IMR-90 (cell line): ENCODE results near the gene HS6ST2. TPM values are rescaled to one million over a fixed set of nuclear protein-coding genes. Genes with fewer than 3 reads are reported as not detected.

Experiments
- ATAC-seq: fragments of 200-7000 bp; cut with Tn5 transposase; 2 replicates; pipeline ENCODE4 v1.9.1; 2020; ENCODE audit warnings: low read depth, mild to moderate bottlenecking, moderate library complexity
- BruUV-seq: library from RNA; stranded (reverse); fragments of 400-500 nt; replicated peaks from 2 replicates; lab custom pipeline; 2021; lab: Mats Ljungman, UMichigan
- CTCF ChIA-PET: fragments of 300-600 bp; formaldehyde crosslinking; extraction: SDS; loops from one replicate; lab custom pipeline; 2021; ENCODE audit warnings: antibody characterized with exemption; lab: Yijun Ruan, JAX
- POLR2A ChIA-PET: fragments of 300-600 bp; sonication (Branson Sonifier 250); formaldehyde crosslinking; loops from one replicate; lab custom pipeline; 2022; ENCODE audit warnings: antibody characterized with exemption; ENCODE audit not compliant: unreplicated experiment; lab: Charles Lee
- DNase-seq: peaks from one replicate; pipeline ENCODE4 v3.0.0; 2013
- H2AFZ ChIP-seq: replicated peaks from 2 replicates; pipeline ENCODE3; 2013; ENCODE audit warnings: low read length, mild to moderate bottlenecking; ENCODE audit not compliant: poor library complexity
- H2AK5ac ChIP-seq: 2 replicates; pipeline ENCODE4 v1.6.1; 2013; ENCODE audit warnings: low read depth, low read length, inconsistent platforms
- H2AK9ac ChIP-seq: replicated peaks from 2 replicates; pipeline ENCODE3; 2013; ENCODE audit warnings: mild to moderate bottlenecking, low read depth, low read length, moderate library complexity; ENCODE audit not compliant: poor library complexity
- H2BK120ac ChIP-seq: 2 replicates; pipeline ENCODE4 v1.6.1; 2013; ENCODE audit warnings: low read depth, low read length, inconsistent platforms
- H2BK15ac ChIP-seq: 3 replicates; pipeline ENCODE4 v1.6.1; 2013; ENCODE audit warnings: low read depth, low read length, inconsistent platforms
- H2BK20ac ChIP-seq: 2 replicates; pipeline ENCODE4 v1.6.1; 2013; ENCODE audit warnings: low read depth, mild to moderate bottlenecking, inconsistent platforms, low read length, moderate library complexity
- H2BK5ac ChIP-seq: 2 replicates; pipeline ENCODE4 v1.6.1; 2013; ENCODE audit warnings: mild to moderate bottlenecking, low read depth, low read length, inconsistent platforms; ENCODE audit not compliant: poor library complexity, severe bottlenecking
- H3K14ac ChIP-seq: replicated peaks from 2 replicates; pipeline ENCODE4 v1.6.1; 2013; ENCODE audit warnings: low read depth, low read length, inconsistent platforms
- H3K18ac ChIP-seq: 2 replicates; pipeline ENCODE4 v1.6.1; 2013; ENCODE audit warnings: low read depth, low read length, control low read depth
- H3K23ac ChIP-seq: 2 replicates; pipeline ENCODE4 v1.6.1; 2013; ENCODE audit warnings: low read depth, low read length, inconsistent platforms
- H3K27ac ChIP-seq: 2 replicates; pipeline ENCODE4 v1.5.1; 2013; ENCODE audit warnings: mild to moderate bottlenecking, control low read depth, low read length; ENCODE audit not compliant: insufficient read depth
- H3K27me3 ChIP-seq: 2 replicates; pipeline ENCODE4 v1.6.1; 2013; ENCODE audit warnings: low read length; ENCODE audit not compliant: control insufficient read depth, insufficient read depth
- H3K36me3 ChIP-seq: 2 replicates; pipeline ENCODE4 v1.6.1; 2013; ENCODE audit warnings: low read length, mixed read lengths; ENCODE audit not compliant: control insufficient read depth, insufficient read depth
- H3K4ac ChIP-seq: 2 replicates; pipeline ENCODE4 v1.6.1; 2013; ENCODE audit warnings: low read depth, low read length, inconsistent platforms
- H3K4me1 ChIP-seq: 2 replicates; pipeline ENCODE4 v1.6.1; 2013; ENCODE audit warnings: low read length, mixed read lengths; ENCODE audit not compliant: control insufficient read depth, insufficient read depth
- H3K4me2 ChIP-seq: 2 replicates; pipeline ENCODE4 v1.6.1; 2013; ENCODE audit warnings: low read depth, mild to moderate bottlenecking, control low read depth, low read length, moderate library complexity
- H3K4me3 ChIP-seq: 2 replicates; pipeline ENCODE4 v1.5.1; 2013; ENCODE audit warnings: low read depth, mild to moderate bottlenecking, control low read depth, low read length, moderate library complexity; ENCODE audit not compliant: insufficient read depth
- H3K56ac ChIP-seq: 2 replicates; pipeline ENCODE4 v1.6.1; 2013; ENCODE audit warnings: low read length, inconsistent platforms; ENCODE audit not compliant: insufficient read depth; ENCODE audit errors: extremely low read depth
- H3K79me1 ChIP-seq, 2 experiments: 2 replicates each; pipeline ENCODE4 v1.6.1; 2013; ENCODE audit warnings: low read length in 2 of 2, inconsistent platforms in 1 of 2, low read depth in 1 of 2
- H3K9ac ChIP-seq: 2 replicates; pipeline ENCODE4 v1.6.1; 2013; ENCODE audit warnings: low read depth, low read length, control low read depth
- H3K9me1 ChIP-seq: 2 replicates; pipeline ENCODE4 v1.6.1; 2013; ENCODE audit warnings: low read length, inconsistent platforms; ENCODE audit not compliant: insufficient read depth
- H3K9me3 ChIP-seq: 2 replicates; pipeline ENCODE4 v1.6.1; 2013; ENCODE audit warnings: low read length; ENCODE audit not compliant: control insufficient read depth, insufficient read depth
- H4K20me1 ChIP-seq: 2 replicates; pipeline ENCODE4 v1.6.1; 2013; ENCODE audit warnings: low read length, inconsistent platforms; ENCODE audit not compliant: insufficient read depth
- H4K5ac ChIP-seq: 2 replicates; pipeline ENCODE4 v1.6.1; 2013; ENCODE audit warnings: mild to moderate bottlenecking, low read depth, low read length, control low read depth
- H4K8ac ChIP-seq, 2 experiments: 2 replicates each; pipeline ENCODE4 v1.6.1; 2013; ENCODE audit warnings: low read depth in 2 of 2, low read length in 2 of 2, control low read depth in 1 of 2, inconsistent platforms in 1 of 2
- H4K91ac ChIP-seq: 2 replicates; pipeline ENCODE4 v1.6.1; 2013; ENCODE audit warnings: low read depth, low read length, inconsistent platforms; ENCODE audit not compliant: insufficient read depth
- BHLHE40 ChIP-seq: fragments of 150-350 bp; IDR thresholded peaks from 2 replicates; pipeline ENCODE4 v1.6.1; 2016; ENCODE audit warnings: mild to moderate bottlenecking, low read depth, low read length
- CEBPB ChIP-seq: IDR thresholded peaks from 2 replicates; pipeline ENCODE4 v1.6.1; 2012; ENCODE audit warnings: low read depth, low read length, improper control_type of control experiment
- CHD1 ChIP-seq: IDR thresholded peaks from 2 replicates; pipeline ENCODE4 v1.6.1; 2012; ENCODE audit warnings: low read depth, low read length, improper control_type of control experiment
- FOS ChIP-seq: fragments of 150-350 bp; IDR thresholded peaks from 2 replicates; pipeline ENCODE4 v1.6.1; 2016; ENCODE audit warnings: low read depth, low read length
- MAFK ChIP-seq: IDR thresholded peaks from 2 replicates; pipeline ENCODE4 v1.6.1; 2012; ENCODE audit warnings: low read depth, low read length, improper control_type of control experiment
- MAZ ChIP-seq: IDR thresholded peaks from 2 replicates; pipeline ENCODE4 v1.6.1; 2012; ENCODE audit warnings: low read depth, mild to moderate bottlenecking, low read length, improper control_type of control experiment, moderate library complexity, borderline replicate concordance
- MXI1 ChIP-seq: IDR thresholded peaks from 2 replicates; pipeline ENCODE4 v1.6.1; 2012; ENCODE audit warnings: low read depth, mild to moderate bottlenecking, low read length, moderate library complexity, borderline replicate concordance
- NFE2L2 ChIP-seq: fragments of 150-350 bp; IDR thresholded peaks from 2 replicates; pipeline ENCODE4 v1.6.1; 2016; ENCODE audit warnings: low read depth, mild to moderate bottlenecking, low read length
- POLR2A ChIP-seq: IDR thresholded peaks from 2 replicates; pipeline ENCODE4 v1.6.1; 2012; ENCODE audit warnings: mild to moderate bottlenecking, low read depth, low read length
- RAD21 ChIP-seq: IDR thresholded peaks from 2 replicates; pipeline ENCODE4 v1.6.1; 2012; ENCODE audit warnings: low read length, improper control_type of control experiment
- RCOR1 ChIP-seq: IDR thresholded peaks from 2 replicates; pipeline ENCODE4 v1.6.1; 2012; ENCODE audit warnings: mild to moderate bottlenecking, low read length, improper control_type of control experiment; ENCODE audit not compliant: insufficient replicate concordance
- RFX5 ChIP-seq: IDR thresholded peaks from 2 replicates; pipeline ENCODE4 v1.8.0; 2012; ENCODE audit warnings: low read depth, mild to moderate bottlenecking, low read length, moderate library complexity
- SMC3 ChIP-seq: fragments of 150-350 bp; IDR thresholded peaks from 2 replicates; pipeline ENCODE4 v1.6.1; 2016; ENCODE audit warnings: low read depth, mild to moderate bottlenecking, antibody characterized with exemption, low read length, moderate library complexity
- WGBS, 2 experiments: methylation state at CpG; one replicate each; pipeline versions ENCODE4 v1.1.5 to v1.1.7; 2013; ENCODE audit warnings: missing lambda C conversion rate in 2 of 2; ENCODE audit not compliant: insufficient read length in 1 of 2; ENCODE audit errors: extremely low coverage in 2 of 2; 5-methylcytosine and 5-hydroxymethylcytosine counted together
- dilution Hi-C: fragments of 300-500 bp; cut with HindIII; formaldehyde crosslinking; loops from one replicate; pipeline ENCODE4 v1.14.3; 2018; ENCODE audit warnings: low sequenced_read_pairs; ENCODE audit not compliant: unreplicated experiment
- in situ Hi-C: fragments of 300-500 bp; cut with MboI; formaldehyde crosslinking; loops from 3 replicates; pipeline ENCODE4 v1.14.3; 2019; ENCODE audit warnings: low sequenced_read_pairs, inconsistent platforms, mixed read lengths
- intact Hi-C: fragments of 100-400 bp; cut with micrococcal nuclease; formaldehyde crosslinking; loops from 2 replicates; pipeline ENCODE4 v1.10.0; 2022
- polyA plus RNA-seq, 3 experiments: library from polyadenylated mRNA; depleted of rRNA; stranded (reverse); fragments of >200 nt; gene quantifications; 2 replicates each; pipeline ENCODE4 v1.2.3, GENCODE V29; 2012; ENCODE audit warnings: low replicate concordance in 1 of 3
- total RNA-seq: library from RNA; depleted of rRNA; stranded (reverse); fragments of >200 nt; gene quantifications from 2 replicates; pipeline ENCODE4 v1.2.3, GENCODE V29; 2012
- TF ChIP-seq, protein P1 (sequence below): fragments of 150-350 bp; IDR thresholded peaks from 2 replicates; pipeline ENCODE4 v1.6.1; 2017; ENCODE audit warnings: mild to moderate bottlenecking, antibody characterized with exemption, low read length, low read depth
- TF ChIP-seq, protein P2 (sequence below): fragments of 150-350 bp; IDR thresholded peaks from 2 replicates; pipeline ENCODE4 v1.6.1; 2016; ENCODE audit warnings: low read depth, mild to moderate bottlenecking, low read length, moderate library complexity, borderline replicate concordance
- TF ChIP-seq, protein P3 (sequence below): conservative IDR thresholded peaks from 2 replicates; pipeline ENCODE4 v1.5.1; 2012; ENCODE audit warnings: mild to moderate bottlenecking, low read depth, low read length, improper control_type of control experiment

HS6ST2 gene
- total and polyA plus RNA-seq, 2 of the 4 experiments (the other 2 are of a cell fraction), result not detected

GRCh38 chrX:133005616-133006015 is 47.2 kb upstream of the HS6ST2 start:
- no CpG with 5 or more reads among the region's 1 CpG for WGBS, 2 experiments
- H3K9ac ChIP-seq, result no peak overlapping the region
- no peaks in the 10 kb centered on the region for H3K4me1 ChIP-seq
- no peaks in the 10 kb centered on the region for H4K20me1 ChIP-seq
- no peak overlapping the region for H3K27ac ChIP-seq
- BruUV-seq, result no TSS peak
- H3K9me1 ChIP-seq, result no peaks in the 10 kb centered on the region
- peaks cover 2% of the 10 kb centered on the region; the same call in 1 of the 2 replicates for H3K9me3 ChIP-seq
- ATAC-seq (no peak), DNase-seq (no peak)
- no peak overlapping the region for H3K18ac ChIP-seq
- no peak overlapping the region for H2BK5ac ChIP-seq
- no peaks in the 10 kb centered on the region for H3K79me1 ChIP-seq
- no peak overlapping the region for H2BK120ac ChIP-seq
- in situ Hi-C loops (no loop called here), dilution Hi-C loops (no loop called here), intact Hi-C loops (loop anchor here (1.0 kb wide), 1 partner anchor 665 kb away; no protein-coding TSS in a partner anchor)
- H3K4ac ChIP-seq, result no peak overlapping the region
- H3K14ac ChIP-seq, result no peak overlapping the region
- H2AK9ac ChIP-seq, result no peak overlapping the region
- no peak overlapping the region for H4K8ac ChIP-seq
- H2BK20ac ChIP-seq, result no peak overlapping the region
- no peak overlapping the region for H4K5ac ChIP-seq
- H3K4me2 ChIP-seq, result no peak overlapping the region
- no peak overlapping the region for H3K4me3 ChIP-seq
- no peak overlapping the region for H3K56ac ChIP-seq
- POLR2A ChIA-PET, result no interaction called here
- CTCF ChIA-PET, result interaction anchor here (0.8 to 1.4 kb wide), 3 partner anchors 15 to 660 kb away, joined by 3 to 5 read pairs (median 4); no protein-coding TSS in a partner anchor
- H3K23ac ChIP-seq, result no peak overlapping the region
- TF ChIP-seq RAD21, result no peak
- TF ChIP-seq, protein P1, sequence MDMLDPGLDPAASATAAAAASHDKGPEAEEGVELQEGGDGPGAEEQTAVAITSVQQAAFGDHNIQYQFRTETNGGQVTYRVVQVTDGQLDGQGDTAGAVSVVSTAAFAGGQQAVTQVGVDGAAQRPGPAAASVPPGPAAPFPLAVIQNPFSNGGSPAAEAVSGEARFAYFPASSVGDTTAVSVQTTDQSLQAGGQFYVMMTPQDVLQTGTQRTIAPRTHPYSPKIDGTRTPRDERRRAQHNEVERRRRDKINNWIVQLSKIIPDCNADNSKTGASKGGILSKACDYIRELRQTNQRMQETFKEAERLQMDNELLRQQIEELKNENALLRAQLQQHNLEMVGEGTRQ, result no peak
- TF ChIP-seq MAZ, result no peak
- TF ChIP-seq SMC3, result no peak
- TF ChIP-seq CEBPB, result no peak
- no peak for TF ChIP-seq NFE2L2
- TF ChIP-seq FOS, result no peak
- no peak for TF ChIP-seq MAFK
- TF ChIP-seq, protein P2, sequence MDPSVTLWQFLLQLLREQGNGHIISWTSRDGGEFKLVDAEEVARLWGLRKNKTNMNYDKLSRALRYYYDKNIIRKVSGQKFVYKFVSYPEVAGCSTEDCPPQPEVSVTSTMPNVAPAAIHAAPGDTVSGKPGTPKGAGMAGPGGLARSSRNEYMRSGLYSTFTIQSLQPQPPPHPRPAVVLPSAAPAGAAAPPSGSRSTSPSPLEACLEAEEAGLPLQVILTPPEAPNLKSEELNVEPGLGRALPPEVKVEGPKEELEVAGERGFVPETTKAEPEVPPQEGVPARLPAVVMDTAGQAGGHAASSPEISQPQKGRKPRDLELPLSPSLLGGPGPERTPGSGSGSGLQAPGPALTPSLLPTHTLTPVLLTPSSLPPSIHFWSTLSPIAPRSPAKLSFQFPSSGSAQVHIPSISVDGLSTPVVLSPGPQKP, result no peak
- TF ChIP-seq, protein P3, sequence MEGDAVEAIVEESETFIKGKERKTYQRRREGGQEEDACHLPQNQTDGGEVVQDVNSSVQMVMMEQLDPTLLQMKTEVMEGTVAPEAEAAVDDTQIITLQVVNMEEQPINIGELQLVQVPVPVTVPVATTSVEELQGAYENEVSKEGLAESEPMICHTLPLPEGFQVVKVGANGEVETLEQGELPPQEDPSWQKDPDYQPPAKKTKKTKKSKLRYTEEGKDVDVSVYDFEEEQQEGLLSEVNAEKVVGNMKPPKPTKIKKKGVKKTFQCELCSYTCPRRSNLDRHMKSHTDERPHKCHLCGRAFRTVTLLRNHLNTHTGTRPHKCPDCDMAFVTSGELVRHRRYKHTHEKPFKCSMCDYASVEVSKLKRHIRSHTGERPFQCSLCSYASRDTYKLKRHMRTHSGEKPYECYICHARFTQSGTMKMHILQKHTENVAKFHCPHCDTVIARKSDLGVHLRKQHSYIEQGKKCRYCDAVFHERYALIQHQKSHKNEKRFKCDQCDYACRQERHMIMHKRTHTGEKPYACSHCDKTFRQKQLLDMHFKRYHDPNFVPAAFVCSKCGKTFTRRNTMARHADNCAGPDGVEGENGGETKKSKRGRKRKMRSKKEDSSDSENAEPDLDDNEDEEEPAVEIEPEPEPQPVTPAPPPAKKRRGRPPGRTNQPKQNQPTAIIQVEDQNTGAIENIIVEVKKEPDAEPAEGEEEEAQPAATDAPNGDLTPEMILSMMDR, result no peak
- no peak for TF ChIP-seq POLR2A
- no peak for TF ChIP-seq MXI1
- TF ChIP-seq RCOR1, result no peak
- TF ChIP-seq RFX5, result no peak
- TF ChIP-seq CHD1, result no peak
- TF ChIP-seq BHLHE40, result no peak
- no peaks in the 10 kb centered on the region for H3K36me3 ChIP-seq
- H4K91ac ChIP-seq, result no peak overlapping the region
- no peak overlapping the region for H2BK15ac ChIP-seq
- no peaks in the 10 kb centered on the region for H3K27me3 ChIP-seq
- H2AK5ac ChIP-seq, result no peak overlapping the region
- H2AFZ ChIP-seq, result no peak overlapping the region
